Transverse colon (tissue), 4 donors: ENCODE results near the gene AUNIP.

Experiments used
- CTCF ChIP-seq, 5 experiments: fragments of 200-600 bp in 3 of 5; fragments of 450-650 bp in 2 of 5; sonication (generic) in 3 of 5; IDR thresholded peaks; 1 replicate in 2 of 5; 2 replicates in 3 of 5; pipeline ENCODE4 v1.5.1; 2016 to 2017; ENCODE audit warnings: antibody characterized with exemption in 5 of 5, inconsistent platforms in 3 of 5, mild to moderate bottlenecking in 2 of 5, moderate library complexity in 1 of 5
- POLR2A ChIP-seq: fragments of 450-650 bp; IDR thresholded peaks from one replicate; pipeline ENCODE4 v1.6.1; 2016; ENCODE audit warnings: antibody characterized with exemption, mild to moderate bottlenecking, moderate library complexity
- POLR2AphosphoS5 ChIP-seq, 3 donors: sonication (generic); formaldehyde crosslinking; IDR thresholded peaks; one replicate each; pipeline ENCODE4 v1.6.1; 2016; ENCODE audit warnings: antibody characterized with exemption in 3 of 3

DNA sequence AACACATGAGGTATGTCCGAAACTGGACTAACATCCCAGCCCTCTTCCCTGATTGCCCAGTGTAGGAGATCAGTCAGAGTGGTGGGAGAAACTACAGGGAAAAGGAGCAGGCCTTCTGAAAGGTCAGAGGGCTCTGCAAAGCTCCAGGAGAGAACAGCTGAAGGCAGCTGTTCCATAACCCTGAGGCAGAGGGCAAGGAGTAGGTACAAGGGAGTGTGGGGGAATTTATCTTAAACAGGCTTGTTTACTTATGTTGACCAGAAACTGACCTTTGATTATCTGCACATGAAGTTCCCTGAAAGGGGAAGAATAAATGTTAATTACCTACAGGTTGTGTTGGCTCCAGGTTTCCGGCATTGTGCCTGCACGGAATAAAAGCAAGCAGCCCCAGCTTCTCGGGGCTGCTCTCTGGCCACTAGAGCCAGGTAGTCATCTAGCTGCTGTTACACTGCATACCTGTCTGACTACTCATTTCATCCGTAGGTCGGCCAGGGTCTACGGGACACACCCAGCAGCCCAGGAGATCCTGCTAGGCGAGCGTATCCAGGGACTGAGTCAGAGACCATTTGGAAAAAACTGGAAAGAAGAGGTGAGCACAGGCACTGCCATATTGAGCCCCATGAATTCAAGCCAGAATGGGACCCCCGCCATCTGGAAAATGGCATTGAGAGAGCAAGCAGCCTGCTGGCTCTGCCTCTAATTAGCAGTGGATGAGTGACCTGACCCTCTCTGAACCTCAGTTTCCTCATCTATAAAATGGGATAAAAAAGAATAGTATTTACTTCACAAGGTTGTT, 31.2 kb upstream of the AUNIP start:
- TF ChIP-seq POLR2AphosphoS5 (IDR thresholded peaks at IDR 0.05): peak in 2 of 3 donors; percentile 11 to 52
- no peak for TF ChIP-seq CTCF (IDR thresholded peaks at IDR 0.05)
- peak; percentile 29 for TF ChIP-seq POLR2A
